ENCODE data around the gene RAB33A.
"Not testable (repeated sequence)": the region's sequence is repeated elsewhere in the genome, so short reads cannot be mapped to it uniquely, and the experiment has no call there.

RAB33A gene

GRCh38 chrX:130172127-130172845 lies 524 bp downstream of the RAB33A start:
- DNase-seq (ENCODE audit: low read depth in 2 of 2): no peak

- peak in 1 of 2 donors; percentile 41 for DNase-seq (ENCODE audit: low read depth in 2 of 2)
These were observed 1.6 kb downstream of the RAB33A start for GRCh38 chrX:130173190-130173895.

- DNase-seq (ENCODE audit: low read depth in 2 of 2): no peak
These were observed 2.4 kb downstream of the RAB33A start for GRCh38 chrX:130174045-130174704.

- no peak for DNase-seq (ENCODE audit: low read depth in 2 of 2)
These were observed 3.2 kb downstream of the RAB33A start for GRCh38 chrX:130174937-130175336.

GRCh38 chrX:130176354-130176776 lies 4.6 kb downstream of the RAB33A start:
- DNase-seq (ENCODE audit: low read depth in 2 of 2): no peak

GRCh38 chrX:130176942-130177341 lies 5.2 kb downstream of the RAB33A start:
- no peak for DNase-seq (ENCODE audit: low read depth in 2 of 2)

GRCh38 chrX:130179170-130179569 lies 7.4 kb downstream of the RAB33A start:
- DNase-seq (ENCODE audit: low read depth in 2 of 2): no peak

- no peak for DNase-seq (ENCODE audit: low read depth in 2 of 2)
These were observed 7.9 kb downstream of the RAB33A start for GRCh38 chrX:130179579-130180215.

- DNase-seq (ENCODE audit: low read depth in 2 of 2): no peak
These were observed 12.4 kb downstream of the RAB33A start for GRCh38 chrX:130184168-130184567.

GRCh38 chrX:130184857-130185256 lies 13.1 kb downstream of the RAB33A start:
- DNase-seq (ENCODE audit: low read depth in 2 of 2): no peak

- DNase-seq (ENCODE audit: low read depth in 2 of 2): no peak
These were observed 14.9 kb downstream of the RAB33A start for GRCh38 chrX:130186651-130187050.

GRCh38 chrX:130190801-130191200 lies 19.0 kb downstream of the RAB33A start:
- DNase-seq (ENCODE audit: low read depth in 2 of 2): no peak

- DNase-seq (ENCODE audit: low read depth in 2 of 2): no peak
These were observed 24.7 kb downstream of the RAB33A start for GRCh38 chrX:130196466-130196865.

GRCh38 chrX:130197464-130197863 lies 25.7 kb downstream of the RAB33A start:
- no peak for DNase-seq (ENCODE audit: low read depth in 2 of 2)

- no peak for DNase-seq (ENCODE audit: low read depth in 2 of 2)
These were observed 32.9 kb downstream of the RAB33A start for GRCh38 chrX:130204647-130205046.

- no peak for DNase-seq (ENCODE audit: low read depth in 2 of 2)
These were observed 39.8 kb downstream of the RAB33A start for GRCh38 chrX:130211415-130212186.

- no peak for DNase-seq (ENCODE audit: low read depth in 2 of 2)
These were observed 40.6 kb downstream of the RAB33A start for GRCh38 chrX:130212371-130212770.

- no peak for DNase-seq (ENCODE audit: low read depth in 2 of 2)
These were observed 41.6 kb downstream of the RAB33A start for GRCh38 chrX:130213376-130213775.

GRCh38 chrX:130216320-130216719 lies 44.6 kb downstream of the RAB33A start:
- DNase-seq (ENCODE audit: low read depth in 2 of 2): no peak

- DNase-seq (ENCODE audit: low read depth in 2 of 2): no peak
These were observed 53.0 kb downstream of the RAB33A start for GRCh38 chrX:130224810-130225209.

GRCh38 chrX:130228871-130229270 lies 57.1 kb downstream of the RAB33A start:
- no peak for DNase-seq (ENCODE audit: low read depth in 2 of 2)

- DNase-seq (ENCODE audit: low read depth in 2 of 2): not testable (repeated sequence)
These were observed 59.4 kb downstream of the RAB33A start for GRCh38 chrX:130231184-130231583.
